ENCODE results near the gene ACAD11. TPM values are rescaled to one million over a fixed set of nuclear protein-coding genes. Genes with fewer than 3 reads are reported as not detected.

Gene ACAD11
- total and polyA plus RNA-seq, 2 experiments from 2014 or later, result 31.7 to 40.1 TPM

DNA sequence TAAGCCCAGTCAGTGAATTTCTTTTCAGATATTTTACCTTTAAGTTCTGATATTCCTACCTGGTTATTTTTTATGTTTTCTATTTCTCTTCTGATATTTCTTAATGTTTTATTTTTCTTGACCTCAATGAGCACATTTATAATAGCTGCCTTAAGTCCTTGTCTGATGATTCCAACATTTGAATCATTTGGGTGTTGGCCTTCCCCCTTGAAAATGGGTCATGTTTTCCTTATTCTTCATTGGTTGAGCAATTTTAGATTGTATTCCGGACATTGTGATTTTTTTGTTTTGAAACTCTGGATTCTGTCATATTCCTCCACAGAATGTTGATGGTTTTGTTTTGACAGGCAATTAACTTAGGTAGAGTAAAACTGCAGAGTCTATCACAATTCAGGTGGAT is 72.2 kb downstream of the ACAD11 start:
- DNase-seq (ENCODE audit: low read depth in 1 of 2, low spot score in 1 of 2), result no peak
- H3K4me3 ChIP-seq, result no peak overlapping the region
- H3K27ac ChIP-seq, result no peak overlapping the region
- no peaks in the 10 kb centered on the region for H3K36me3 ChIP-seq
- no peaks in the 10 kb centered on the region for H3K9me3 ChIP-seq (ENCODE audit: low read depth)
- H3K4me1 ChIP-seq (ENCODE audit: low read depth), result no peaks in the 10 kb centered on the region
- no peaks in the 10 kb centered on the region for H3K27me3 ChIP-seq
- TF ChIP-seq, protein P1, sequence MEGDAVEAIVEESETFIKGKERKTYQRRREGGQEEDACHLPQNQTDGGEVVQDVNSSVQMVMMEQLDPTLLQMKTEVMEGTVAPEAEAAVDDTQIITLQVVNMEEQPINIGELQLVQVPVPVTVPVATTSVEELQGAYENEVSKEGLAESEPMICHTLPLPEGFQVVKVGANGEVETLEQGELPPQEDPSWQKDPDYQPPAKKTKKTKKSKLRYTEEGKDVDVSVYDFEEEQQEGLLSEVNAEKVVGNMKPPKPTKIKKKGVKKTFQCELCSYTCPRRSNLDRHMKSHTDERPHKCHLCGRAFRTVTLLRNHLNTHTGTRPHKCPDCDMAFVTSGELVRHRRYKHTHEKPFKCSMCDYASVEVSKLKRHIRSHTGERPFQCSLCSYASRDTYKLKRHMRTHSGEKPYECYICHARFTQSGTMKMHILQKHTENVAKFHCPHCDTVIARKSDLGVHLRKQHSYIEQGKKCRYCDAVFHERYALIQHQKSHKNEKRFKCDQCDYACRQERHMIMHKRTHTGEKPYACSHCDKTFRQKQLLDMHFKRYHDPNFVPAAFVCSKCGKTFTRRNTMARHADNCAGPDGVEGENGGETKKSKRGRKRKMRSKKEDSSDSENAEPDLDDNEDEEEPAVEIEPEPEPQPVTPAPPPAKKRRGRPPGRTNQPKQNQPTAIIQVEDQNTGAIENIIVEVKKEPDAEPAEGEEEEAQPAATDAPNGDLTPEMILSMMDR (IDR thresholded peaks at IDR 0.05; ENCODE audit: low read depth, low read length), result no peak

DNA sequence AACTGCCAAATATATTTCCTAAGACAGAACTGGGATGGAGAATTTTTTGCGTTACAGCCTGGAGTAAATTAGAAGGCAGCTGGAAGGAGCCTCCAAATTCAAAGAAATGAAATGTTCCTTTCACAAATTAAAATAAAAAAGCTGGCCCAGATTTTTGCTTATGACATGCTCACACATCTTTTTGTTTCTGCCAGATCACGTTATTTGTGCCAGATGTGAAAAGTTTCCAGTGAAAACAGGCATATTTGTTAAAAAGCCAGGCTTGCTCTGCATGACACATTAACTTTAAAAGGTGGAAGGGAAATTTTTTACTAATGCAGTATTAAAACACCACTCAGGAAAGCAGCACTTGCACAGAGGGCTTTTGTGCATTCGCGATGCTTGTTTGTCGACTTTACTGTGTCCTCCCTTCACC is 85.8 kb downstream of the ACAD11 start:
- no peak overlapping the region for H3K4me3 ChIP-seq
- no peaks in the 10 kb centered on the region for H3K4me1 ChIP-seq (ENCODE audit: low read depth)
- H3K9me3 ChIP-seq (ENCODE audit: low read depth), result no peaks in the 10 kb centered on the region
- H3K36me3 ChIP-seq, result peaks cover 8% of the 10 kb centered on the region
- H3K27ac ChIP-seq, result no peak overlapping the region
- DNase-seq (ENCODE audit: low read depth in 1 of 2, low spot score in 1 of 2), result peak in 1 of 2 donors; percentile 9
- no peaks in the 10 kb centered on the region for H3K27me3 ChIP-seq
- TF ChIP-seq, protein P1 (IDR thresholded peaks at IDR 0.05; ENCODE audit: low read depth, low read length), result no peak

DNA sequence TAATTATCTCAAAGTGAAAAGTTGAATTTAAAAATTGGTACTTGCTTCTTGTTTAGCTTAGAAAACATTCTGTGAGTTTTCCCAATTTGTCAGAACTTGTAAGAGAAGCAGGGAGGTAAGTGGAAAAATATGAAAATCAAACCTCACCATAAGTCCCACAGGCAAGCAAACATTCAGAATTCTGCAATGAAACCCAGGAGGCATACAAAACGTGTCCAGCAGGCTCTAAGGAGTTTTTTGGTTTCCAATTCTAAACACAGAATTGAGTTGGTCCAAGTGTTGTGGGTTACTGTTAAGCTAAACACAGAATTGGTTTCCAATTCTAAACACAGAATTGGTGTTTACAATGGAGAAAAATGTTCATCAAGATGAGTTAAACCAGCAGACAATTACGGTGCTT is 89.6 kb downstream of the ACAD11 start:
- Histone ChIP-seq H3K9me3 (ENCODE audit: low read depth) (no peaks in the 10 kb centered on the region), H3K4me3 (no peak overlapping the region), H3K4me1 (ENCODE audit: low read depth) (peaks cover 4% of the 10 kb centered on the region), H3K27ac (no peak overlapping the region), H3K36me3 (no peaks in the 10 kb centered on the region), H3K27me3 (no peaks in the 10 kb centered on the region)
- TF ChIP-seq, protein P1 (IDR thresholded peaks at IDR 0.05; ENCODE audit: low read depth, low read length), result no peak
- no peak for DNase-seq (ENCODE audit: low read depth in 1 of 2, low spot score in 1 of 2)

DNA sequence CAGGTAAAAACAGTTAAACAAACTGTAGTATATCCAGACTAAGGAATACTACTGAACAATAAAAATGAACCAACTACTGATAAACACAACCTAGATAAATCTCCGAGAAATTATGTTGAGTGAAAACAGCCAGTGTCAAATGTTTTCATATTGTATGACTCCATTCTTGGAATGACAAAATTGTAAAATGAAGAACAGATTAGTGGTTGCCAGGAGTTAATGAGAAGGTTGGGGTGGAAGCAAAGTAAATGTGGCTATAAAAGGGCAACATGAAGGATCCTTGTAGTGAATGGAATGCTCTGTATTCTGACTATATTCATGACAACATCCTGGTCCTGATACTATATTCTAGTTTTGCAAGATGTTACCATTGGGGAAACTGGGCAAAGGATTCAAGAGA is 90.0 kb downstream of the ACAD11 start:
- TF ChIP-seq, protein P1 (IDR thresholded peaks at IDR 0.05; ENCODE audit: low read depth, low read length), result no peak
- H3K27ac ChIP-seq, result no peak overlapping the region
- no peak for DNase-seq (ENCODE audit: low read depth in 1 of 2, low spot score in 1 of 2)
- H3K9me3 ChIP-seq (ENCODE audit: low read depth), result no peaks in the 10 kb centered on the region
- H3K36me3 ChIP-seq, result no peaks in the 10 kb centered on the region
- H3K4me1 ChIP-seq (ENCODE audit: low read depth), result peaks cover 4% of the 10 kb centered on the region
- no peak overlapping the region for H3K4me3 ChIP-seq
- no peaks in the 10 kb centered on the region for H3K27me3 ChIP-seq

DNA sequence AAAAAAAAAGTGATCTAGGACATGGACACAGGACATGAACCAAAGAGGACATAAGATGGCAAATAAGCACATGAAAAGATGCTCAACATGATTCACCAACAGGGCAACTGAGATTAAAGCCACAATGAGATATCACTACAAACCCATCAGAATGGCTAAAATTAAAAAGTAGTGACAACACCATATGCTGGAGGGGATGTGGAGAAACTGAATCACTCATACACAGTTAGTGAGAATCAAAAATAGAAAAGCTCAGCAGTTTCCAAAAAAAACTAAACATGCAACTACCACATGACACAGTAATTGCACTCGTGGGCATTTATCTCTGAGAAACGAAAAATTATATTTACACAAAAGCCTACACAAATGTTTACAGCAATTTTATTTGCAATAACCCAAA is 90.5 kb downstream of the ACAD11 start:
- no peaks in the 10 kb centered on the region for H3K27me3 ChIP-seq
- H3K9me3 ChIP-seq (ENCODE audit: low read depth), result no peaks in the 10 kb centered on the region
- H3K4me3 ChIP-seq, result no peak overlapping the region
- TF ChIP-seq, protein P1 (IDR thresholded peaks at IDR 0.05; ENCODE audit: low read depth, low read length), result no peak
- peaks cover 4% of the 10 kb centered on the region for H3K4me1 ChIP-seq (ENCODE audit: low read depth)
- no peaks in the 10 kb centered on the region for H3K36me3 ChIP-seq
- no peak for DNase-seq (ENCODE audit: low read depth in 1 of 2, low spot score in 1 of 2)
- H3K27ac ChIP-seq, result no peak overlapping the region

DNA sequence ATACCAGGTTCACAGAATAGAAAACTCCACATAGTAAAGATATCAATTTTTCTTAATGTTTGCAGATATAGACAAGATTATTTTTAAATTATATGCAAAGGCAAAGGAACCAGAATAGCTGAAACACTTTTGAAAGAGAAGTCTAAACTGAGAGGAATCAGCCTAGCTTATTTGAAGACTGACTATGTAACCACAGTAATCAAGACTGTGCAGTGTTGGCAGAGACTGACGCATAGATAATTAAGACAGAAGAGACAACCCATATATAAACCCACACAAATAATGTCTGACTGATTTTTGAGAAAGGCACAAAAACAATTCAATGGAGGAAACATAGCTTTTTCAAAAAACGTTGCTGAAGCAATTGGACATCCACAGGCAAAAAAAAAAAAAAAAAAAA is 91.2 kb downstream of the ACAD11 start:
- H3K9me3 ChIP-seq (ENCODE audit: low read depth), result no peaks in the 10 kb centered on the region
- TF ChIP-seq, protein P1 (IDR thresholded peaks at IDR 0.05; ENCODE audit: low read depth, low read length), result no peak
- no peaks in the 10 kb centered on the region for H3K27me3 ChIP-seq
- H3K4me3 ChIP-seq, result no peak overlapping the region
- peaks cover 4% of the 10 kb centered on the region for H3K4me1 ChIP-seq (ENCODE audit: low read depth)
- no peak for DNase-seq (ENCODE audit: low read depth in 1 of 2, low spot score in 1 of 2)
- no peak overlapping the region for H3K27ac ChIP-seq
- no peaks in the 10 kb centered on the region for H3K36me3 ChIP-seq

Measured in cardiac muscle cell (in vitro differentiated cells and primary cell).